GM12892 (cell line): ENCODE data around the gene TMEM42.

Experiments
- POLR2A ChIP-seq: IDR thresholded peaks from 2 replicates; pipeline ENCODE4 v1.6.1; 2011; ENCODE audit warnings: low read depth, low read length, control low read depth
- POLR2AphosphoS5 ChIP-seq: IDR thresholded peaks from 2 replicates; pipeline ENCODE4 v1.6.1; 2011; ENCODE audit warnings: low read depth, low read length, control low read depth

DNA sequence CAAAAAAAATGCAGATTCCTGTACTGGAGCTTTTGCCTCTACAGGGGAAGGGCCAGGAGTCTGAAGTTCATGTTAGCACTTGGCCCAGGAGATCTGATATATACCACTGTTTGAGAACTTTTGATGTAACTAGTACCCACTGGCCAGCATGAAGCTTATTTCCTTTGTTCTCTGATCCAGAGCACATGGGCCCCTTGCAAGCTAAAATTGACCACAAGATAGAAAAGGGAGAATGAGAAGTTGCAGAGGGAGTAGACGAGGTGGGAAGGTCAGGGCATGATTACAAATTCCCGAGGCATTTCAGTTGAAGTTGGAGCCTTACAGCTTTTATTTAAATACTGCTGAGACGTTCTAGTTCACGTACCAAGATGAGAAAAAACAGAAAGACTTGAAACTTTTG is 40.9 kb downstream of the TMEM42 start:
- no peak for TF ChIP-seq POLR2AphosphoS5
- TF ChIP-seq POLR2A, result no peak
